Measurements from ENCODE around the gene PSMA5.

Gene PSMA5

DNA sequence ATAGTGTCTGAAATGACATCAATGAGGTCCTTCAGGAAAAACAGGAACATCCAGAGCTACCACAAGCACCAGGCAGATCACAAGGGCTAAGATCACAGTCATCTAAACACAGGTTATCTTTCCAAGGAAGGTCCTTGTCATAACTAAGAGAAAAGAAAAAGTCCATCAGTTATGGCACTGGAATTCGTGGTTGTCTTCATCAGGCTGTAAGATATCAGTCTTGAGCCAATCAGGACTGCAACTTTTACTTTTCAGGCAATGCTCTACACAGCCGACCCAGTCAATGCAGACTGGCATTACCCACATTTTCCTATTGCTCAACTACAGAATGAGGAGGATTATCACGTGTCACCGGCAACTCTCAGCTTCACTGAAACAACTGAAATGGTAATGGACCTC lies 54.9 kb downstream of the PSMA5 start:
- TF ChIP-seq, protein P1, sequence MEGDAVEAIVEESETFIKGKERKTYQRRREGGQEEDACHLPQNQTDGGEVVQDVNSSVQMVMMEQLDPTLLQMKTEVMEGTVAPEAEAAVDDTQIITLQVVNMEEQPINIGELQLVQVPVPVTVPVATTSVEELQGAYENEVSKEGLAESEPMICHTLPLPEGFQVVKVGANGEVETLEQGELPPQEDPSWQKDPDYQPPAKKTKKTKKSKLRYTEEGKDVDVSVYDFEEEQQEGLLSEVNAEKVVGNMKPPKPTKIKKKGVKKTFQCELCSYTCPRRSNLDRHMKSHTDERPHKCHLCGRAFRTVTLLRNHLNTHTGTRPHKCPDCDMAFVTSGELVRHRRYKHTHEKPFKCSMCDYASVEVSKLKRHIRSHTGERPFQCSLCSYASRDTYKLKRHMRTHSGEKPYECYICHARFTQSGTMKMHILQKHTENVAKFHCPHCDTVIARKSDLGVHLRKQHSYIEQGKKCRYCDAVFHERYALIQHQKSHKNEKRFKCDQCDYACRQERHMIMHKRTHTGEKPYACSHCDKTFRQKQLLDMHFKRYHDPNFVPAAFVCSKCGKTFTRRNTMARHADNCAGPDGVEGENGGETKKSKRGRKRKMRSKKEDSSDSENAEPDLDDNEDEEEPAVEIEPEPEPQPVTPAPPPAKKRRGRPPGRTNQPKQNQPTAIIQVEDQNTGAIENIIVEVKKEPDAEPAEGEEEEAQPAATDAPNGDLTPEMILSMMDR (IDR thresholded peaks at IDR 0.05; ENCODE audit: low read depth, low read length, missing control alignments): no peak
- H3K4me3 ChIP-seq (ENCODE audit: low read depth, low read length): peak overlapping the region; percentile 9
- no peak for DNase-seq (ENCODE audit: low read depth)
- in situ Hi-C loops (cut with HindIII; ENCODE audit: low sequenced_read_pairs): no loop called here

DNA sequence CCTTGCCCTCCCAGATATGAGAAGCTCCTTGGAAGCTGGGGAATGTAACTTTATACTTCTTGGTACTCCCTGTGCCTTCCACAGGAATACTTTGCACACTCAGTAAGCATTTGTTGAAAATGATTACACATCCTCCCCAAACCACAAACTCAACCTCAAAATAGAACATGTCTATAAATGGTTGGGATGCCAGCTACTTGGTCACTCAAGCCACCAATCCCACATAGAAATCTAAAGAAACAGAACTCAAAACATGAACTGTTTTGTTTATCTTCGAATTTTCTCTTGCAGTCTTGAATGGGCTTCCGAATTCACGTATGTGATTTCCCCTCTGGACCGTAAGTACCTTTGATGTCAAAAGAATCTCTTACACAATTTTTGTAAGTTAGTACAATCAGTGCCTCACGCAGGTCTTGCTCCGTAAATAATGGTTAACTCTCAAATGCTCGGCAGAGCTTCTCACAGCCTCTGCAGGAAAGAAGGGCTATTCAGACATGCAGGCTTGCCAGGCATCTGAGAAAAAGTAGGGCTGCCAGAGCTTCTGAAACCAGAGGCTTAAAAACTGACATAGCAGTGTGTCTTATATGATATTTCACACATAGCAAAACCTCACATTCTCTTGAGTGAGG lies 55.4 kb downstream of the PSMA5 start:
- H3K4me3 ChIP-seq (ENCODE audit: low read depth, low read length): peak overlapping the region; percentile 9

DNA sequence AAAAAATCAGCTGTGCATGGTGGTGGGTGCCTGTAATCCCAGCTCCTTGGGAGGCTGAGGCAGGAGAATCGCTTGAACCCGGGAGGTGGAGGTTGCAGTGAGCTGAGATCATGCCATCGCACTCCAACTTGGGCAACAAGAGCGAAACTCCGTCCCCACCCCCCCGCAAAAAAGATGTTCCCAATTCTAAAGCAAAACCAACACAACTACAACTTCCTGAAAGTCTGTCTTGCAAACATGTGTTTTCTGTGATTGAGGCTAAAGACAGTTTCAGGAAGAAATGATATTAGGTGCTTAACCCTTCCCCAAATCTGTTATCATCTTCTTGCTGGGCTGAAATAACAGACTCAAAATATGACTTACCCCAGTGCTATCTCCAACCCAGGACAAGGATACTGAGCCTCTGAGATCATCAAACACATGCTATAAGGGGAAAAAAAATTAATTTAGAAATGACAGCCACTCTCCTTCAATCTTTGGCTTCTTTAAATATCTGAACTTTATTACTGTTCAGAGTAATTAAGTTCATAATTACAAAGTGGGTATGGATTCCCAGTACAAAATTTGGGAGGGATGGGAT lies 57.0 kb downstream of the PSMA5 start:
- TF ChIP-seq, protein P1 (IDR thresholded peaks at IDR 0.05; ENCODE audit: low read depth, low read length, missing control alignments): no peak
- no peak overlapping the region for H3K4me3 ChIP-seq (ENCODE audit: low read depth, low read length)
- in situ Hi-C loops (cut with HindIII; ENCODE audit: low sequenced_read_pairs): no loop called here
- DNase-seq (ENCODE audit: low read depth): no peak

More for the DNA sequence above, 55.4 kb downstream of the PSMA5 start:
- in situ Hi-C loops (cut with HindIII; ENCODE audit: low sequenced_read_pairs): no loop called here
- TF ChIP-seq, protein P1 (IDR thresholded peaks at IDR 0.05; ENCODE audit: low read depth, low read length, missing control alignments): no peak
- DNase-seq (ENCODE audit: low read depth): peak; percentile 87

DNA sequence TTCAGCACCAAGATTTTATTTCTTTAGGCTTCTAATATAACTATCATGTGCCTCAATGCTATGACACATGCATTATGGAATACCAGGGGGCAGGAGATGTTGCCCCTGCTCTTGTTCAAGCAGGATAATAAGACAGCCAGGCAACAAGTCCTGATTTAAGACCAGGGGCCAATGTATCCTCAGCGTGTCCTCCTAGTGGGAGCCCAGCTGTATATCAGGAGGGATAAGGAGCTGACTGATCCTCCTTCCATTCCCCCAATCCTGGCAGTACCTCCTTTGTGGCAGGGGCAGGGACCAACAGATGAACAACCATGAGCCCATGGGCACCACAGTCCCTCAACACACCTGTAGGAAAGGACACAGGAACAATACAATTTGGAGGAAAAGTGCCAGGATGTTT lies 57.8 kb downstream of the PSMA5 start:
- DNase-seq (ENCODE audit: low read depth): no peak
- TF ChIP-seq, protein P1 (IDR thresholded peaks at IDR 0.05; ENCODE audit: low read depth, low read length, missing control alignments): peak; percentile 10
- H3K4me3 ChIP-seq (ENCODE audit: low read depth, low read length): no peak overlapping the region
- in situ Hi-C loops (cut with HindIII; ENCODE audit: low sequenced_read_pairs): no loop called here

- DNase-seq (ENCODE audit: low read depth): no peak
- TF ChIP-seq, protein P1 (IDR thresholded peaks at IDR 0.05; ENCODE audit: low read depth, low read length, missing control alignments): no peak
- in situ Hi-C loops (cut with HindIII; ENCODE audit: low sequenced_read_pairs): no loop called here
- H3K4me3 ChIP-seq (ENCODE audit: low read depth, low read length): no peak overlapping the region
Observed at GRCh38 chr1:109367626-109368025, 58.6 kb downstream of the PSMA5 start.

DNA sequence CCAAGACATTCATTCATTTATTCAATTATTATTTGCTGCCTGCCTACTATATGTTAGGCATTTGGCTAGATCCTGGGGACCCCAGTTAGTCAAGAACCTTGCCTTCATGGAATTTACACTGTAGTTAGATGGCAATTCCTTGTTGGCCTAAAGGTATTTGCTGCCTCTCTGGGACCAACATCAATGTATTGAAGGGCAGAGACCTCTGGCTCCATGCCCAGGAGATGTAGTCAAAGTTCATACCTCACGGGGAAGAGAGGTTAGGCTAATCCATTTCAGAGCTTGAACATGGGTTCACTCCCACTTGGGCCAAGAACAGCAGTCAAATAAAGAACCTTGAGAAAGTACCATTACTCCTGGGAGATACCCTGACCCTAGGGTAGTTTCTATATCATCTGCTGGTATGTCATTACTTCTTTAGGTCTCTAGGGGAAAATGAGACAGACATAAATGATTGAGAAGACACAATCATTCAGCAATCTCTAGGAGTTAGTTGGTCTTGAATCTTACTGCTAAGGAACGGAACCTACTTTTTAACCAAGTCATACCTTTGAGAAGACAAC lies 60.5 kb downstream of the PSMA5 start:
- in situ Hi-C loops (cut with HindIII; ENCODE audit: low sequenced_read_pairs): no loop called here
- H3K4me3 ChIP-seq (ENCODE audit: low read depth, low read length): no peak overlapping the region
- TF ChIP-seq, protein P1 (IDR thresholded peaks at IDR 0.05; ENCODE audit: low read depth, low read length, missing control alignments): no peak
- DNase-seq (ENCODE audit: low read depth): no peak

Data from astrocyte of the cerebellum (primary cell).